ENCODE results near the gene VRK3. TPM values are rescaled to one million over a fixed set of nuclear protein-coding genes. Genes with fewer than 3 reads are reported as not detected.

Gene VRK3
- total and polyA plus RNA-seq, 2 of the 4 experiments (the other 2 are of a cell fraction), result 28.7 to 35.8 TPM

- no peak overlapping the region for H2BK20ac ChIP-seq (ENCODE audit: low read depth, low read length)
- H2AK5ac ChIP-seq (ENCODE audit: low read depth, low read length), result no peak overlapping the region
- H2AFZ ChIP-seq (replicated peaks; ENCODE audit: low read length, poor library complexity), result no peak overlapping the region
- intact Hi-C loops (cut with micrococcal nuclease) (no loop called here), in situ Hi-C loops (cut with MboI; ENCODE audit: low sequenced_read_pairs) (no loop called here), dilution Hi-C loops (cut with HindIII; ENCODE audit: low sequenced_read_pairs, unreplicated experiment) (no loop called here)
- no peak overlapping the region for H3K4ac ChIP-seq (ENCODE audit: low read depth, low read length)
- no peak overlapping the region for H2BK5ac ChIP-seq (ENCODE audit: low read depth, low read length, poor library complexity, severe bottlenecking)
- no peak for DNase-seq
- H3K23ac ChIP-seq (ENCODE audit: low read depth, low read length), result no peak overlapping the region
- peaks cover 3% of the 10 kb centered on the region; the same call in 1 of the 2 replicates for H3K9me1 ChIP-seq (ENCODE audit: insufficient read depth, low read length)
- WGBS, 2 experiments (ENCODE audit: extremely low coverage in 2 of 2, insufficient read length in 1 of 2), result 87% methylated on average over 3 of the region's 18 CpGs; no CpG with 5 or more reads in 1 of the 2 experiments
- no peaks in the 10 kb centered on the region; a peak in 1 of 4 replicates for H3K79me1 ChIP-seq (ENCODE audit: low read depth in 1 of 2, low read length in 2 of 2)
- H3K4me3 ChIP-seq (ENCODE audit: insufficient read depth, low read depth, low read length), result no peak overlapping the region
- no peak overlapping the region for H3K4me2 ChIP-seq (ENCODE audit: low read depth, low read length)
- peaks cover 20% of the 10 kb centered on the region for H3K36me3 ChIP-seq (ENCODE audit: control insufficient read depth, insufficient read depth, low read length)
- H3K27me3 ChIP-seq (ENCODE audit: control insufficient read depth, insufficient read depth, low read length), result no peaks in the 10 kb centered on the region
- no peak overlapping the region for H4K8ac ChIP-seq (ENCODE audit: low read depth in 2 of 2, low read length in 2 of 2)
- no peak overlapping the region for H3K56ac ChIP-seq (ENCODE audit: extremely low read depth, insufficient read depth, low read length)
- no peak overlapping the region for H2BK120ac ChIP-seq (ENCODE audit: low read depth, low read length)
- peaks cover under 1% of the 10 kb centered on the region; the same call in 1 of the 2 replicates for H4K20me1 ChIP-seq (ENCODE audit: insufficient read depth, low read length)
- ATAC-seq (ENCODE audit: low read depth), result no peak
- TF ChIP-seq MAZ (IDR thresholded peaks at IDR 0.05; ENCODE audit: borderline replicate concordance, low read depth, low read length) (no peak), RAD21 (IDR thresholded peaks at IDR 0.05; ENCODE audit: low read length) (no peak), FOS (IDR thresholded peaks at IDR 0.05; ENCODE audit: low read depth, low read length) (no peak), NFE2L2 (IDR thresholded peaks at IDR 0.05; ENCODE audit: low read depth, low read length) (no peak), SMC3 (IDR thresholded peaks at IDR 0.05; ENCODE audit: low read depth, low read length) (no peak), POLR2A (IDR thresholded peaks at IDR 0.05; ENCODE audit: low read depth, low read length) (no peak), ELK1 (IDR thresholded peaks at IDR 0.05; ENCODE audit: borderline replicate concordance, low read depth, low read length) (no peak), RFX5 (IDR thresholded peaks at IDR 0.05; ENCODE audit: low read depth, low read length) (no peak), BHLHE40 (IDR thresholded peaks at IDR 0.05; ENCODE audit: low read depth, low read length) (no peak), CHD1 (IDR thresholded peaks at IDR 0.05; ENCODE audit: low read depth, low read length) (no peak)
- H3K18ac ChIP-seq (ENCODE audit: low read depth, low read length), result no peak overlapping the region
- no peak overlapping the region for H3K27ac ChIP-seq (ENCODE audit: insufficient read depth, low read length)
- ChIA-PET POLR2A (ENCODE audit: unreplicated experiment) (no interaction called here), CTCF (interaction anchor here (1.1 kb wide), 1 partner anchor 40 kb away, joined by 3 read pairs; no protein-coding TSS in a partner anchor)
- no peak overlapping the region for H3K14ac ChIP-seq (replicated peaks; ENCODE audit: low read depth, low read length)
- H4K5ac ChIP-seq (ENCODE audit: low read depth, low read length), result no peak overlapping the region
- H2BK15ac ChIP-seq (ENCODE audit: low read depth, low read length), result no peak overlapping the region
- BruUV-seq (replicated peaks), result no TSS peak
- no peaks in the 10 kb centered on the region for H3K9me3 ChIP-seq (ENCODE audit: control insufficient read depth, insufficient read depth, low read length)
- H3K4me1 ChIP-seq (ENCODE audit: control insufficient read depth, insufficient read depth, low read length), result no peaks in the 10 kb centered on the region
- no peak overlapping the region for H4K91ac ChIP-seq (ENCODE audit: insufficient read depth, low read depth, low read length)
- H3K9ac ChIP-seq (ENCODE audit: low read depth, low read length), result no peak overlapping the region
- no peak overlapping the region for H2AK9ac ChIP-seq (replicated peaks; ENCODE audit: low read depth, low read length, poor library complexity)
Measured at GRCh38 chr19:49977881-49978280, 47.3 kb downstream of the VRK3 start.

Measured in IMR-90 (cell line).